Measurements from ENCODE around the gene GABRR2.

GRCh38 chr6:89244241-89244985 is 70.7 kb downstream of the GABRR2 start:
- TF ChIP-seq CTCF (IDR thresholded peaks at IDR 0.05; ENCODE audit: low read length) (no peak), EZH2phosphoT487 (IDR thresholded peaks at IDR 0.05; ENCODE audit: low read length) (no peak)
